ENCODE results near the gene RIMBP2.

Gene RIMBP2

GRCh38 chr12:130423991-130424857 is 291.9 kb downstream of the RIMBP2 start:
- DNase-seq (ENCODE audit: low spot score), result no peak

GRCh38 chr12:130423136-130423535 is 293.0 kb downstream of the RIMBP2 start:
- DNase-seq (ENCODE audit: low spot score), result no peak

- DNase-seq (ENCODE audit: low spot score), result no peak
These were observed 293.4 kb downstream of the RIMBP2 start for GRCh38 chr12:130422676-130423075.

GRCh38 chr12:130421896-130422295 is 294.2 kb downstream of the RIMBP2 start:
- no peak for DNase-seq (ENCODE audit: low spot score)

- no peak for DNase-seq (ENCODE audit: low spot score)
These were observed 296.0 kb downstream of the RIMBP2 start for GRCh38 chr12:130420071-130420470.

GRCh38 chr12:130419116-130419515 is 297.0 kb downstream of the RIMBP2 start:
- no peak for DNase-seq (ENCODE audit: low spot score)

- DNase-seq (ENCODE audit: low spot score), result no peak
These were observed 297.8 kb downstream of the RIMBP2 start for GRCh38 chr12:130418251-130418650.

GRCh38 chr12:130414381-130414780 is 301.7 kb downstream of the RIMBP2 start:
- DNase-seq (ENCODE audit: low spot score), result no peak

GRCh38 chr12:130413909-130414308 is 302.2 kb downstream of the RIMBP2 start:
- DNase-seq (ENCODE audit: low spot score), result no peak

- no peak for DNase-seq (ENCODE audit: low spot score)
These were observed 303.7 kb downstream of the RIMBP2 start for GRCh38 chr12:130412384-130412783.

GRCh38 chr12:130405332-130405731 is 310.8 kb downstream of the RIMBP2 start:
- no peak for DNase-seq (ENCODE audit: low spot score)

GRCh38 chr12:130401703-130402102 is 314.4 kb downstream of the RIMBP2 start:
- DNase-seq (ENCODE audit: low spot score), result no peak

- DNase-seq (ENCODE audit: low spot score), result no peak
These were observed 317.8 kb downstream of the RIMBP2 start for GRCh38 chr12:130398100-130398848.

GRCh38 chr12:130396667-130397066 is 319.4 kb downstream of the RIMBP2 start:
- DNase-seq (ENCODE audit: low spot score), result no peak

- DNase-seq (ENCODE audit: low spot score), result no peak
These were observed 321.2 kb downstream of the RIMBP2 start for GRCh38 chr12:130394906-130395305.

GRCh38 chr12:130391186-130391585 is 324.9 kb downstream of the RIMBP2 start:
- no peak for DNase-seq (ENCODE audit: low spot score)

GRCh38 chr12:130385193-130385592 is 330.9 kb downstream of the RIMBP2 start:
- no peak for DNase-seq (ENCODE audit: low spot score)

- DNase-seq (ENCODE audit: low spot score), result no peak
These were observed 331.9 kb downstream of the RIMBP2 start for GRCh38 chr12:130384234-130384633.

- DNase-seq (ENCODE audit: low spot score), result no peak
These were observed 333.3 kb downstream of the RIMBP2 start for GRCh38 chr12:130382818-130383217.

GRCh38 chr12:130375296-130376287 is 340.5 kb downstream of the RIMBP2 start:
- no peak for DNase-seq (ENCODE audit: low spot score)

- no peak for DNase-seq (ENCODE audit: low spot score)
These were observed 342.0 kb downstream of the RIMBP2 start for GRCh38 chr12:130374083-130374482.

GRCh38 chr12:130372936-130373335 is 343.2 kb downstream of the RIMBP2 start:
- DNase-seq (ENCODE audit: low spot score), result no peak

Measured in germinal center (tissue), 1 donor.